Neural progenitor cell (in vitro differentiated cells): ENCODE data around the gene CDK9.

ENCODE experiments used
- EZH2 ChIP-seq: fragments of 200-600 bp; sonication (generic); IDR thresholded peaks from 2 replicates; pipeline ENCODE4 v1.6.1; 2017; ENCODE audit warnings: antibody characterized with exemption, mild to moderate bottlenecking, moderate library complexity
- TF ChIP-seq, protein P1 (sequence below): fragments of 200-600 bp; sonication (generic); IDR thresholded peaks from 2 replicates; pipeline ENCODE4 v1.5.1; 2017; ENCODE audit warnings: antibody characterized with exemption, mild to moderate bottlenecking

- TF ChIP-seq, protein P1, sequence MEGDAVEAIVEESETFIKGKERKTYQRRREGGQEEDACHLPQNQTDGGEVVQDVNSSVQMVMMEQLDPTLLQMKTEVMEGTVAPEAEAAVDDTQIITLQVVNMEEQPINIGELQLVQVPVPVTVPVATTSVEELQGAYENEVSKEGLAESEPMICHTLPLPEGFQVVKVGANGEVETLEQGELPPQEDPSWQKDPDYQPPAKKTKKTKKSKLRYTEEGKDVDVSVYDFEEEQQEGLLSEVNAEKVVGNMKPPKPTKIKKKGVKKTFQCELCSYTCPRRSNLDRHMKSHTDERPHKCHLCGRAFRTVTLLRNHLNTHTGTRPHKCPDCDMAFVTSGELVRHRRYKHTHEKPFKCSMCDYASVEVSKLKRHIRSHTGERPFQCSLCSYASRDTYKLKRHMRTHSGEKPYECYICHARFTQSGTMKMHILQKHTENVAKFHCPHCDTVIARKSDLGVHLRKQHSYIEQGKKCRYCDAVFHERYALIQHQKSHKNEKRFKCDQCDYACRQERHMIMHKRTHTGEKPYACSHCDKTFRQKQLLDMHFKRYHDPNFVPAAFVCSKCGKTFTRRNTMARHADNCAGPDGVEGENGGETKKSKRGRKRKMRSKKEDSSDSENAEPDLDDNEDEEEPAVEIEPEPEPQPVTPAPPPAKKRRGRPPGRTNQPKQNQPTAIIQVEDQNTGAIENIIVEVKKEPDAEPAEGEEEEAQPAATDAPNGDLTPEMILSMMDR, result no peak
- TF ChIP-seq EZH2, result no peak
Observed at GRCh38 chr9:127749090-127749787, 36.6 kb upstream of the CDK9 start.
